ENCODE data around the gene GYS2.

DNA sequence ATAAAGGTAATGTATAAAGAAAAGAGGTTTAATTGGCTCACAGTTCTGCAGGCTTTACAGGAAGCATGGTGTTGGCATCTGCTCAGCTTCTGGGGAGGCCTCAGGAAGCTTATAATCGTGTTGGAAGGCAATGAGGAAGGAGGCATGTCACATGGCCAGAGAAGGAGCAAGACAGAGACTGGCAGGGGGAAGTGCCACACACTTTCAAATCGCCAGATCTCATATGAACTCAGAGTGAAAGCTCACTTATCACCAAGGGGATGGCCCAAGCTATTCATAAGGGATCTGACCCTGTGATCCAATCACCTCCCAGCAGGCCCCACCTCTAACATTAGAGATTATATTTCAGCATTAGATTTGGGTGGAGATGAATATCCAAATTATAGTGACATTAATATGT is 26.7 kb upstream of the GYS2 start:
- TF ChIP-seq, protein P1, sequence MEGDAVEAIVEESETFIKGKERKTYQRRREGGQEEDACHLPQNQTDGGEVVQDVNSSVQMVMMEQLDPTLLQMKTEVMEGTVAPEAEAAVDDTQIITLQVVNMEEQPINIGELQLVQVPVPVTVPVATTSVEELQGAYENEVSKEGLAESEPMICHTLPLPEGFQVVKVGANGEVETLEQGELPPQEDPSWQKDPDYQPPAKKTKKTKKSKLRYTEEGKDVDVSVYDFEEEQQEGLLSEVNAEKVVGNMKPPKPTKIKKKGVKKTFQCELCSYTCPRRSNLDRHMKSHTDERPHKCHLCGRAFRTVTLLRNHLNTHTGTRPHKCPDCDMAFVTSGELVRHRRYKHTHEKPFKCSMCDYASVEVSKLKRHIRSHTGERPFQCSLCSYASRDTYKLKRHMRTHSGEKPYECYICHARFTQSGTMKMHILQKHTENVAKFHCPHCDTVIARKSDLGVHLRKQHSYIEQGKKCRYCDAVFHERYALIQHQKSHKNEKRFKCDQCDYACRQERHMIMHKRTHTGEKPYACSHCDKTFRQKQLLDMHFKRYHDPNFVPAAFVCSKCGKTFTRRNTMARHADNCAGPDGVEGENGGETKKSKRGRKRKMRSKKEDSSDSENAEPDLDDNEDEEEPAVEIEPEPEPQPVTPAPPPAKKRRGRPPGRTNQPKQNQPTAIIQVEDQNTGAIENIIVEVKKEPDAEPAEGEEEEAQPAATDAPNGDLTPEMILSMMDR (conservative IDR thresholded peaks at IDR 0.05; ENCODE audit: low read length), result no peak
- no peak for TF ChIP-seq EZH2phosphoT487 (IDR thresholded peaks at IDR 0.05; ENCODE audit: borderline replicate concordance)
